Stomach smooth muscle (tissue), 2 donors: ENCODE results near the gene NT5DC3.

Experiments
- H3K27ac ChIP-seq: one replicate; pipeline ENCODE4 v1.7.0; 2013; ENCODE audit warnings: mild to moderate bottlenecking, low read length, inconsistent platforms
- H3K27me3 ChIP-seq, 2 donors: one replicate each; pipeline ENCODE4 v1.7.0; 2013; ENCODE audit warnings: low read length in 2 of 2; ENCODE audit not compliant: insufficient read depth in 2 of 2, control insufficient read depth in 1 of 2
- H3K36me3 ChIP-seq, 2 donors: one replicate each; pipeline ENCODE4 v1.7.0; 2013; ENCODE audit warnings: low read length in 2 of 2; ENCODE audit not compliant: control insufficient read depth in 2 of 2, insufficient read depth in 2 of 2
- H3K4me1 ChIP-seq: one replicate; pipeline ENCODE4 v1.7.0; 2013; ENCODE audit warnings: low read length; ENCODE audit not compliant: control insufficient read depth, insufficient read depth
- H3K4me3 ChIP-seq, 2 donors: one replicate each; pipeline ENCODE4 v1.7.0; 2013; ENCODE audit warnings: low read length in 2 of 2
- H3K9ac ChIP-seq, 2 donors: one replicate each; pipeline ENCODE4 v1.7.0; 2013; ENCODE audit warnings: low read length in 2 of 2, mild to moderate bottlenecking in 1 of 2
- H3K9me3 ChIP-seq, 2 donors: one replicate each; pipeline ENCODE4 v1.7.0; 2013; ENCODE audit warnings: low read length in 2 of 2; ENCODE audit not compliant: control insufficient read depth in 2 of 2
- donor health status: healthy.
- donor health status: Pancreatic carcinoma.

The NT5DC3 gene

DNA sequence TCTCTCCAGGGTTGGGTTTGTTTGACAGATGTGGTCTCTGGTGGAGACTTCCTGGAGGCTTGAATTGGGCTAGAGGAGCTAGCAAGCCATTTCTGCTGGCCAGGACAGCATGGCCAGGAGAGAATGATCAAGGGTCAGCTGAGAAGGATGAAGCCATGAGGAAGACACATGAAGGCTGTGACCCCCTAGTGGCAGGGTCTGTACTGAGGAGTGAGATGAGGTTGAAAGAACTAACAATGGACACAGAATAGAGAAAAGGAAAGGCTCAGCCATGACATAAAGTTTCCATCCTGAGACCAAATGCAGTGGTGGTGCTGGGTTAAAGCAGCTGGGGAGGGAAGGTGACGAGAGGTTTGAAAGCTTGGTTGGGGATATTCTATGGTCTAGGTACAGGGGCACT, 89.9 kb downstream of the NT5DC3 start:
- Histone ChIP-seq H3K9me3 (no peaks in the 10 kb centered on the region), H3K4me1 (no peaks in the 10 kb centered on the region), H3K27me3 (no peaks in the 10 kb centered on the region), H3K4me3 (no peak overlapping the region), H3K27ac (no peak overlapping the region), H3K36me3 (peaks cover 2 to 3% of the 10 kb centered on the region in 2 donors), H3K9ac (no peak overlapping the region)

DNA sequence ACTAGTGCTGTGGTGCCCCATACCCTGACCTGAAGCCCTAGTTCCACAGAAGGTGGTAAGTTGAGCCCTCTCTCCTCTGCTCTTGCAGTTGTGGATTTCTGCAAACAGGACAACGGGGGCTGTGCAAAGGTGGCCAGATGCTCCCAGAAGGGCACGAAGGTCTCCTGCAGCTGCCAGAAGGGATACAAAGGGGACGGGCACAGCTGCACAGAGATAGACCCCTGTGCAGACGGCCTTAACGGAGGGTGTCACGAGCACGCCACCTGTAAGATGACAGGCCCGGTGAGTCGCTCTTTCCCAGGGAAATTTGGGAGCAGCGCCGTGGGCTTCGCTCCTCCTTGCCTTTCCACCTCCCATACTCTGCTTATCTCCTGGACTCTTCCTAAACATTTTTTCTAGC, 92.2 kb downstream of the NT5DC3 start:
- no peak overlapping the region for H3K4me3 ChIP-seq
- H3K36me3 ChIP-seq = peaks cover 0 to 2% of the 10 kb centered on the region in 2 donors
- no peak overlapping the region for H3K9ac ChIP-seq
- H3K27me3 ChIP-seq = no peaks in the 10 kb centered on the region
- no peak overlapping the region for H3K27ac ChIP-seq
- no peaks in the 10 kb centered on the region for H3K9me3 ChIP-seq
- no peaks in the 10 kb centered on the region for H3K4me1 ChIP-seq

DNA sequence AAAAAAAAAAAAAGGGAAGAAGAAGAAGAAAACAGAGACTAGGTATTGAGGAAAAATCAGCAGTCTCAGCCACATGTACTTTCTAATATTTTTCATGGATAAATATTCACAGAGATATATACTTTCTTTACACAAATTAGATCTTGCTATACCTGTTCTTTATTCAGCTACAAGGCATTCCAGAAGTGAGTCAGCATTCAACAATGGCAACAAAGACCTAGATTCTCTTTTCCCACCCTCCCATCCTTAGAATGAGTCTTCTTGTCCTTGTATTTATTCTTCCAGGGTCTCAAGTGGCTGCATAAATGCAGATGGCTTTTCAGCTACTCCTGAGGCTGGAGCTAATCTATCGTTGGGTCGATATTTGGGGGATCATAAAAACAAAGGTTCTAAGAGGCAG, 93.0 kb downstream of the NT5DC3 start:
- H3K27me3 ChIP-seq = no peaks in the 10 kb centered on the region
- H3K9ac ChIP-seq = no peak overlapping the region

DNA sequence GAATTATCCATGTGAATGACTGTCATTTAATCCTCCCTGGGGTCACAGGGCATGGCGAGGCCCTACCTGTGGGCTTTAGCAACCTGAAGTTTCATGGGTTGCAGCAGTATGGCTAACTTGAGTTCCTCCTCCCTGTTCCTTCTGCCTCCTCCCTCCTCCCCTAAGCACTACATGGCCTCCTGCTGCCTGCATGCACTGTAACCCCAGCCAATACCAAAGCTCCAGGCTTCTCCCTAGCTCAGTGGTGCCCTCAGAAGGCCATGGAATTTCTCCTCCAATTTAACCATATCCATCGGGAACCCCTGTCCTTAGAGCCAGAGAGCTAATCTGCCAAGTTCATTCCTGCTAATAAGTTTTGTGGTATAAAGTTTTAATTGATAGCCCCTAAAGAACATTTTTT, 95.1 kb downstream of the NT5DC3 start:
- H3K4me3 ChIP-seq = no peak overlapping the region
- H3K4me1 ChIP-seq = no peaks in the 10 kb centered on the region
- H3K9me3 ChIP-seq = no peaks in the 10 kb centered on the region
- H3K36me3 ChIP-seq = no peaks in the 10 kb centered on the region
- H3K27ac ChIP-seq = no peak overlapping the region
- H3K27me3 ChIP-seq = no peaks in the 10 kb centered on the region
- no peak overlapping the region for H3K9ac ChIP-seq

More for the DNA sequence above, 93.0 kb downstream of the NT5DC3 start:
- Histone ChIP-seq H3K4me3 (no peak overlapping the region), H3K4me1 (no peaks in the 10 kb centered on the region), H3K9me3 (no peaks in the 10 kb centered on the region), H3K36me3 (no peaks in the 10 kb centered on the region), H3K27ac (no peak overlapping the region)

DNA sequence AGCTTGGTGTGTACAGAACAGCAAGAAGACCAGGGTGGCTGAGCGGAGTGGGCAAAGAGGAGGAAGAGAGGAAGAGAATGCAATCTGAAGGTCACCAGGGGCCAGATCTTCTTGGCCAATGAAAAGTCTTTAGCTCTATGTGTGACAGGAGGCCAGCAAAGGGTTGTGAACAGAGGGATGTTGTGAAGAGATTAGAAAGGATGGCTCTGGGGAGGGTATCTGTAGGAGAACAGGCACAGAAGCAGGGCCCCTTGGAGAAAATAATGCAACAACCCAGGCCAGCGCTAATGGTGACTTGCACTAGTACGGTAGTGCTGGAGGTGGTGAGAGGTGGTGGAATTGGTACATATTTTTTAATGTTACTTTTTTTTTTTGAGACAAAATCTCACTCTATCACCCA, 97.2 kb downstream of the NT5DC3 start:
- H3K4me3 ChIP-seq = no peak overlapping the region
- H3K9me3 ChIP-seq = no peaks in the 10 kb centered on the region
- H3K4me1 ChIP-seq = no peaks in the 10 kb centered on the region
- H3K27ac ChIP-seq = no peak overlapping the region
- no peaks in the 10 kb centered on the region for H3K36me3 ChIP-seq
- H3K27me3 ChIP-seq = no peaks in the 10 kb centered on the region
- H3K9ac ChIP-seq = no peak overlapping the region

DNA sequence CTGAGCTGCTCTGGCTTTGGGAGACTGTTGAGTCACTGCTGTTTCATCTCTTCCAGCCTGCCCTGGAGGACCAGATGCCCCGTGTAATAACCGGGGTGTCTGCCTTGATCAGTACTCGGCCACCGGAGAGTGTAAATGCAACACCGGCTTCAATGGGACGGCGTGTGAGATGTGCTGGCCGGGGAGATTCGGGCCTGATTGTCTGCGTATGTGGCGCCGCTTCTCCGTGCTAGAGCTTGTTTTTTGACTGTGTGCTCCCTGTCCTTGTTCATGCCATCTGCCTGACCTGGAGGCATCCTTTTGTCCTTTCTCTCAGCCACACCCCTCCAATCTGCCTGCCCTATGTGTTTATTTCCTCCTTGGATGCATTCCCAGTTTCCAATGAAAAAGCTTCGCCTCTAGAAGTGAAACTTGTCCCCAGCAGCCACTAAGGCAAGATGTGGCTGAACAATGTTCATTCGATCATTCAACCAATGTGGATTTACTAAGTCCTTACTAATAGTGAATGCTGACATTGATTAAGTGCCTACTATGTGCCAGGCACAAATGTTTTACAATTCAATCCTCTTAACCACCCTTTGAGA, 98.6 kb downstream of the NT5DC3 start:
- H3K9me3 ChIP-seq = no peaks in the 10 kb centered on the region

DNA sequence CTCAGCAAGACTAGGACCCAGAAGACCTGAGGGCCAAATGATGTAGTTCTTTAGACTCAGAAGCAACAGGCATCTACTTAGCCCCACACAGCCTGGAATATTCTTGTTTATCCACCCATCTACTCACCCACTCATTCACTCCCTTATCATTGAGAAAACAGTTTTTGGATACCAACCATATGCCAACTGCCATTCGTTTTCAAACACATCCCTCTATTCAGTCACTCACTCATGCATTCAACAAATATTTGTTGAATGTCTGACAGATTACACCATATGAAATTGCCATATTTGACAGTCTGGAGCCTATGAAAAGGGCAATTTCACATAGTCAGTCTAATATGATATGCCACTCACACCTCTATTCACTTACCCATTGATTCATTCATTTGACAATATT, 103.2 kb downstream of the NT5DC3 start:
- no peak overlapping the region for H3K4me3 ChIP-seq
- H3K36me3 ChIP-seq = no peaks in the 10 kb centered on the region
- no peaks in the 10 kb centered on the region for H3K27me3 ChIP-seq
- no peaks in the 10 kb centered on the region for H3K9me3 ChIP-seq
- no peak overlapping the region for H3K27ac ChIP-seq
- no peaks in the 10 kb centered on the region for H3K4me1 ChIP-seq
- no peak overlapping the region for H3K9ac ChIP-seq

More for the DNA sequence above, 98.6 kb downstream of the NT5DC3 start:
- no peak overlapping the region for H3K27ac ChIP-seq
- no peaks in the 10 kb centered on the region for H3K36me3 ChIP-seq
- H3K4me1 ChIP-seq = no peaks in the 10 kb centered on the region
- no peak overlapping the region for H3K9ac ChIP-seq
- no peak overlapping the region for H3K4me3 ChIP-seq
- H3K27me3 ChIP-seq = no peaks in the 10 kb centered on the region

DNA sequence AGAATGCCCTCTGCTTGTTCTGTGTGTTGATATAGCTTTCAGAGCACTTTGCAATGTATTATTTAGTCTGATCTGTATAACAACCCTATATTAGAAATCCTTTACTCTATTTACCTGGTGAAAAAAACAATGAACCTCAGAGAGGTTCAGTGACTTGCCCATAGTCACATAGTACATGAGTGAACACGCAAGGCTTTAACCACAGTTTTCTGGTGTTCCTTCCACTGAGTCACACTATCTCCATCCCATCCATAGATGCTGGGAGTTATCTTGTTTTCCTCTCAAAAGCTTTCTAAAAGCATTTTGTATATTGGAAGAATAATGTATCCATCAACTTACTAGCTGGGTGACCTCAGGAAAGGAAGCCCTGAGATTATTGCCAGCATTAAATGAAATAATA, 104.5 kb downstream of the NT5DC3 start:
- Histone ChIP-seq H3K9me3 (no peaks in the 10 kb centered on the region), H3K36me3 (no peaks in the 10 kb centered on the region), H3K27me3 (no peaks in the 10 kb centered on the region), H3K4me1 (no peaks in the 10 kb centered on the region), H3K27ac (no peak overlapping the region), H3K9ac (no peak overlapping the region), H3K4me3 (no peak overlapping the region)

DNA sequence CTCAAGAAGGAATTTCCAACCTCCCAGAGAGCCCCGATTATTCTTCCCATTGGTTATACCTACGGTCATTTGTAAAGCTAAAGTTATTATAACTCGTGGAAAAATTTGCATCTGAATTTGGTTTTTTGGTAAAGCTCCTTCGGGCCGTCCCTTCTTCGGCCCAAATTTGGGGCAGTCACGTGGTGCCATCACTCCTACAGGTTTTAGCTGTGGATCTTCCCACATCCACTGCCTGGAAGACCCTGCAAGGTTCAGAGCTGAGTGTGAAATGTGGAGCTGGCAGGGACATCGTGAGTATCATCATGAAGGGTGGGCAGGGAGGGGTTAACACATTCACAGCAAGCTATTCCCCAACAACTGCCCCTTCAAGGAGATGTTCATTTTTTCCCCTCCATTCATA, 105.7 kb downstream of the NT5DC3 start:
- Histone ChIP-seq H3K9ac (no peak overlapping the region), H3K4me3 (no peak overlapping the region), H3K4me1 (no peaks in the 10 kb centered on the region), H3K36me3 (no peaks in the 10 kb centered on the region), H3K9me3 (peaks cover 2 to 4% of the 10 kb centered on the region in 2 donors), H3K27ac (no peak overlapping the region), H3K27me3 (no peaks in the 10 kb centered on the region)

DNA sequence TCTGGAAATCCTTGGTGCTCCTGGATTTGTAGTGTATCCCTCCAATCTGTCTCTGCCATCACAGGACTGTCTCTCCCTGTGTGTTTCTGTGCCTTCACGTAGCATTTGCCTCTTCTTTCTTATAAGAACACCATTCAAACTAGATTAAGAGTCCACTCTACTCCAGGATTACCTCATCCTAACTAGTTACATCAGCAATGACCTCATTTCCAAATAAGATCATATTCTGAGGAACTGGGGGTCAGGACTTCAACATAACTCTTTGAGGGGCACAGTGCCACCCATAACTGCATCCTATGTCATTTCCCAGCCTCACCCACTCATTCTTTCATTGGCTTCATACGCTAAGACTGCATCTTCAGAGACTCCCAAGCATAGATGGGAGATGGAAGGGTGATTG, 106.2 kb downstream of the NT5DC3 start:
- Histone ChIP-seq H3K27me3 (no peaks in the 10 kb centered on the region), H3K4me3 (no peak overlapping the region), H3K4me1 (no peaks in the 10 kb centered on the region), H3K9me3 (peaks cover 2 to 4% of the 10 kb centered on the region in 2 donors), H3K9ac (no peak overlapping the region), H3K36me3 (no peaks in the 10 kb centered on the region), H3K27ac (no peak overlapping the region)

DNA sequence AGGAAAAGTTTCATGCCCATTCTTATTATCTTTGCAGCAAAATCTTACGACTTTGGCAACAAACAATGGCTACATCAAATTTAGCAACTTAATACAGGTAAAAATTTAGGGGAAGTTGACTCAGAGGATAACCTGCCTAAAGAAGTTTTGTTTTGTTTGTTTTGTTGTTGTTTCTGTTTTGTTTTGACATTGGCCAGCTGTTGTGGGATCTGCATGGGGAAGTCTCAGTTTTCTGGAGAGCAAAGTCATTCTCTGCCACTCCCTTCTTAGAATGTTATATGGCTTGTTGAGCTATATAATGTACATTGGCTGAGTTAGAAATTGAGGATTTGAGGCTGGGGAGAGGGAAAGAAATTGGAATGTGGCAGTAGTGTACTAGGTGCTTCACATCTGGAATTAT, 109.5 kb downstream of the NT5DC3 start:
- peaks cover 2 to 4% of the 10 kb centered on the region in 2 donors for H3K9me3 ChIP-seq
- no peaks in the 10 kb centered on the region for H3K27me3 ChIP-seq
- no peaks in the 10 kb centered on the region for H3K4me1 ChIP-seq
- no peaks in the 10 kb centered on the region for H3K36me3 ChIP-seq
- no peak overlapping the region for H3K27ac ChIP-seq
- no peak overlapping the region for H3K4me3 ChIP-seq
- no peak overlapping the region for H3K9ac ChIP-seq
